GM10248 (cell line): Measurements from ENCODE around the gene TMEM164.

ENCODE experiments used
- CTCF ChIA-PET: fragments of 300-600 bp; sonication (Branson Sonifier 250); formaldehyde crosslinking; extraction: SDS; loops from one replicate; lab custom pipeline; 2021; ENCODE audit warnings: antibody characterized with exemption; lab: Yijun Ruan, JAX
- POLR2A ChIA-PET: fragments of 350-650 bp; sonication (Branson Sonifier 250); formaldehyde crosslinking; extraction: SDS; loops from one replicate; lab custom pipeline; 2020; ENCODE audit warnings: antibody characterized with exemption; lab: Yijun Ruan, JAX
- DNase-seq: peaks from one replicate; pipeline ENCODE4 v3.0.0; 2012; ENCODE audit errors: extremely low spot score
- TF ChIP-seq, protein P1 (sequence below): IDR thresholded peaks from 2 replicates; pipeline ENCODE4 v1.5.1; 2012; ENCODE audit warnings: mild to moderate bottlenecking, low read depth; ENCODE audit errors: extremely low read depth, missing control alignments, control extremely low read depth

TMEM164 gene

DNA sequence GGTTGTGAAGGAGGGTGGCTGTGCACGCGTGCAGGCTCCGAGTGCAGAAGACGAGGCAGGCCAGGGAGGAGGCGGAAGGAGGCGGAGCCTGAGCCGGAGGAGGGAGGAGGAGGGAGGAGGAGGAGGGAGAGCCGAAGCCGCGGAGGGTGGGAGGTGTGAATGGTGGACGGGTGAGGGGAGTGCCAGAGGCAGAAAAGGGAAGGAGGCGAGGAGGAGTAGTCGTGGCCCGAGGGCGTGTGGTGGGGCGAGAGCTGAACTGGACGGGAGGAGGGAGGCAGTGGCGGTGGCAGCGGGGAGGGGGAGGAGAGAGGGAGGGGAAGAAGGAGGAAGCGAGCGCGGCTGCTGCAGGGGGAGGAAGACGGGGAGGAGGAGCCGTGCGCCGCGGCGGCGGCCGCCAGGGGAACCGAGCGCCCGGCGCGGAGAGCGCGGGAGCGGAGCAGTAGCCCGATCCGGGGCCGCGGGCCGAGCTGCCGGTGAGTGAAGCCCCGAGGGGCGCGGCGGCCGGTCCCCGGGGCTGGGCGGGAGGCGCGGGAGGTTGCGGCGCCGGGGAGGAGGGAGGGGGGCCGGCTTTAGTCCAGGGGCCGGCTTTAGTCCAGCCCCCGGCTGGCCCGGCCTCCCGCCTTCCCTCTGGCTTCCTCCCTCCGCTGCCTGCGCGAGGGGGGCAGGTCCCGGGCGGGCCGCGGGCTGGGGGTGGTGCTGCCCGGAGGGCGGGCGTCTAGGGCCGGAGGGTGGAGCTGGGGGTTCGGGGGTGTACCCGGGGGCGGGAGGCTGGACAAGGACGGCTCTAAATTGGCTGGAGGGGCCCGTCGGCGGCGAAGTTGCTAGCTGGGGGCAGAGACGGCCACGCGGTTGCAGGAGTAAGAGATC is at the start of gene TMEM164:
TSS of gene TMEM164 (plus strand) at position 815 of the 867 bp plus-strand sequence. CDS start 661 bp downstream, outside the sequence.
- ChIA-PET CTCF (interaction anchor here (1.0 to 1.6 kb wide), 4 partner anchors 11 to 145 kb away, joined by 3 to 5 read pairs (median 3); no protein-coding TSS in a partner anchor), POLR2A (no interaction called here)
- TF ChIP-seq, protein P1, sequence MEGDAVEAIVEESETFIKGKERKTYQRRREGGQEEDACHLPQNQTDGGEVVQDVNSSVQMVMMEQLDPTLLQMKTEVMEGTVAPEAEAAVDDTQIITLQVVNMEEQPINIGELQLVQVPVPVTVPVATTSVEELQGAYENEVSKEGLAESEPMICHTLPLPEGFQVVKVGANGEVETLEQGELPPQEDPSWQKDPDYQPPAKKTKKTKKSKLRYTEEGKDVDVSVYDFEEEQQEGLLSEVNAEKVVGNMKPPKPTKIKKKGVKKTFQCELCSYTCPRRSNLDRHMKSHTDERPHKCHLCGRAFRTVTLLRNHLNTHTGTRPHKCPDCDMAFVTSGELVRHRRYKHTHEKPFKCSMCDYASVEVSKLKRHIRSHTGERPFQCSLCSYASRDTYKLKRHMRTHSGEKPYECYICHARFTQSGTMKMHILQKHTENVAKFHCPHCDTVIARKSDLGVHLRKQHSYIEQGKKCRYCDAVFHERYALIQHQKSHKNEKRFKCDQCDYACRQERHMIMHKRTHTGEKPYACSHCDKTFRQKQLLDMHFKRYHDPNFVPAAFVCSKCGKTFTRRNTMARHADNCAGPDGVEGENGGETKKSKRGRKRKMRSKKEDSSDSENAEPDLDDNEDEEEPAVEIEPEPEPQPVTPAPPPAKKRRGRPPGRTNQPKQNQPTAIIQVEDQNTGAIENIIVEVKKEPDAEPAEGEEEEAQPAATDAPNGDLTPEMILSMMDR, result no peak
- DNase-seq, result peak; percentile 82

DNA sequence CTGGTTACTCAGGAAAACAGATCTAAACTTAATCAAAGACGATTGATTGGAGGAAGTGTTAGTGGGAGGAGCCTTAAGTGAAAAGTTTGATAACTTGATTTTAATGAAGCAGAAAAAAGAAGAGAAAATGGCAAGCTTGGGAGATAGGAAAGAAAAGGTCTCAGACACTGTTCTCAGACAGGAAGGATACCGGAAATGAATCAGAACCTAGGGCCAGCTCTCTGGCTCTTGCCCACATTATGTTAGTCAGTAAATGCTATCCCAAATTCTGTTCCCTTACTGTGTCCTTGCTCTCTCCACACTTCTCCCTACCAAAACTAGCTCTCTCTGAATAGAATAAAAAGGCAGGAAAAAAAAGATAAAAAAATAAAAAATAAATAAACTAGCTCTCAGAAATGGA is 48.6 kb upstream of the TMEM164 start:
- ChIA-PET POLR2A (no interaction called here), CTCF (interaction anchor here (0.9 to 2.7 kb wide), 3 partner anchors 12 to 63 kb away, joined by 3 to 8 read pairs (median 3); no protein-coding TSS in a partner anchor)
- DNase-seq, result no peak
- TF ChIP-seq, protein P1, result no peak

- TF ChIP-seq, protein P1, result no peak
- no peak for DNase-seq
- ChIA-PET CTCF (interaction anchor here (0.9 to 2.7 kb wide), 2 partner anchors 13 to 64 kb away, joined by 3 to 8 read pairs; no protein-coding TSS in a partner anchor), POLR2A (no interaction called here)
Measured at GRCh38 chrX:109954955-109955354, 48.0 kb upstream of the TMEM164 start.

DNA sequence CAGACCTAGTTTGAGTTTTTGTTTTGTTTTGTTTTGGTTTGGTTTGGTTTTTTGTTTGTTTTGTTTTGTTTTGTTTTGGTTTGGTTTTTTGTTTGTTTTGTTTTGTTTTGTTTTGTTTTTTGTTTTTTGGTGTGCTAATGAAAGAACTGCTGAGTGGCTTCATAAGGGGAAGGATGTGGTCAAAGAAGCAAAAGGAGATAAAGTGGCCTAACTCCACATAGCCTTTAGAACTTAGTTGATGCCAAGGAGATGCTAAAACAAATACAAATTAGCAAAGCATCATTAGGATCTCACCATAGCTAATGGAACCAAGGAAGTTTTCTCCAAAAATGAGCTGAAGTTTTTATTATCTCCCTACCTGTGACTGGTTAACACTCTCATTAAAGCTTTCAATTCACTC is 44.6 kb upstream of the TMEM164 start:
- POLR2A ChIA-PET, result no interaction called here
- no peak for DNase-seq
- CTCF ChIA-PET, result no interaction called here
- TF ChIP-seq, protein P1, result no peak

- ChIA-PET CTCF (no interaction called here), POLR2A (no interaction called here)
- no peak for DNase-seq
- TF ChIP-seq, protein P1, result no peak
Measured at GRCh38 chrX:109959356-109959871, 43.5 kb upstream of the TMEM164 start.

DNA sequence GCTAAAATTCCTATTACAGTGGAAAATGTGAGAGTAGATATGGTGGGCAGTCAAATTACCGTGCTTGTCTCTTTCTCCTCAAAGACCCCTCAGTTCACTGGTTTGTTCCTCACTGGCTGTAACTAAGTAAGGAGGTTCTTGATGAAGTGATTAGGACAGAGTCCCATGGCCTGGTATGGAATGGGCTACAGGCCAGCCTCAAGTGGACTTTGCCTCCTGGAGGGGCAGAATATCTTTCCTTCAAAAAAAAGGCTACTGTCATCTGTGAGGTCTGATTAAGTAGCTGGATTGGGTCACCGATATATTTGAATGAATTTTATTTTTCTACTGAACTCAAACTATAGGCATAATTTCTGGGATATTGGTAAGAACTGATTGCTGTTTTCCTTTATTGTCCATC is 38.5 kb upstream of the TMEM164 start:
- ChIA-PET POLR2A (no interaction called here), CTCF (no interaction called here)
- TF ChIP-seq, protein P1, result no peak
- DNase-seq, result no peak
